D721Med (cell line): ENCODE data around the gene ADCK1.
"Not testable (repeated sequence)": the region's sequence is repeated elsewhere in the genome, so short reads cannot be mapped to it uniquely, and the experiment has no call there.

Source experiments
- DNase-seq: peaks from one replicate; pipeline ENCODE4 v3.0.0; 2011; ENCODE audit warnings: low spot score; ENCODE audit not compliant: insufficient read length
- FAIRE-seq: peaks from 2 replicates; lab custom pipeline; 2011; peaks lifted over from hg19 to GRCh38; lab: Jason Lieb, UNC
- CTCF ChIP-seq: IDR thresholded peaks from 2 replicates; pipeline ENCODE4 v1.5.1; 2012; ENCODE audit warnings: mild to moderate bottlenecking, control low read depth; ENCODE audit not compliant: insufficient read depth; ENCODE audit errors: missing control alignments

The ADCK1 gene

GRCh38 chr14:77912754-77913556, 113.0 kb downstream of the ADCK1 start:
- no peak for TF ChIP-seq CTCF
- no peak for DNase-seq
- no peak for FAIRE-seq

GRCh38 chr14:77914073-77914721, 114.3 kb downstream of the ADCK1 start:
- FAIRE-seq (no peak), DNase-seq (no peak)
- no peak for TF ChIP-seq CTCF

GRCh38 chr14:77915390-77915789, 115.5 kb downstream of the ADCK1 start:
- DNase-seq, FAIRE-seq: not testable (repeated sequence)

- no peak for DNase-seq
- TF ChIP-seq CTCF, result no peak
- no peak for FAIRE-seq
These were observed 117.7 kb downstream of the ADCK1 start for GRCh38 chr14:77917491-77918201.

GRCh38 chr14:77918448-77918847, 118.5 kb downstream of the ADCK1 start:
- DNase-seq (no peak), FAIRE-seq (no peak)
- no peak for TF ChIP-seq CTCF

- no peak for TF ChIP-seq CTCF
- DNase-seq (no peak), FAIRE-seq (no peak)
These were observed 120.4 kb downstream of the ADCK1 start for GRCh38 chr14:77920312-77920711.

GRCh38 chr14:77921818-77922217, 121.9 kb downstream of the ADCK1 start:
- TF ChIP-seq CTCF, result no peak
- FAIRE-seq, result no peak
- DNase-seq, result no peak
